ENCODE data around the gene SERPINB2.

The SERPINB2 gene, protein sequence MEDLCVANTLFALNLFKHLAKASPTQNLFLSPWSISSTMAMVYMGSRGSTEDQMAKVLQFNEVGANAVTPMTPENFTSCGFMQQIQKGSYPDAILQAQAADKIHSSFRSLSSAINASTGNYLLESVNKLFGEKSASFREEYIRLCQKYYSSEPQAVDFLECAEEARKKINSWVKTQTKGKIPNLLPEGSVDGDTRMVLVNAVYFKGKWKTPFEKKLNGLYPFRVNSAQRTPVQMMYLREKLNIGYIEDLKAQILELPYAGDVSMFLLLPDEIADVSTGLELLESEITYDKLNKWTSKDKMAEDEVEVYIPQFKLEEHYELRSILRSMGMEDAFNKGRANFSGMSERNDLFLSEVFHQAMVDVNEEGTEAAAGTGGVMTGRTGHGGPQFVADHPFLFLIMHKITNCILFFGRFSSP

DNA sequence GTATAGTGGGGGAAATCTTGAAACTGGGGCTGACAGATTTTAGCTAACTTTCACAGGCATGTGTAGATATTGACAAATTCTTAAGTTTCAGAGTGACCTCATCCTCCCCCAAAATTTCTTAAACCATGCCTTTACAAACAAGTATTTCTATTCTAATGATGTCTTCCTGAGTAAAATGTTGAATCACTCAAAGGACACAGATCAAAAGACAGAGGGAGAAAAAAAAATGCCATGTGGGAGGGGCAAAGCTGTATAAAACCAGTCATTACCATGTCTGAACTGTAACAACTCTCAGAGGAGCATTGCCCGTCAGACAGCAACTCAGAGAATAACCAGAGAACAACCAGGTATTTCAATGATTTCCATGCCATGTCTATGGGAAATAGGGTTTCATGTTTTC, at the start of gene SERPINB2:
Gene SERPINB2, plus strand, starts transcription at position 282 of the 400 bp plus-strand sequence. CDS start 3,740 bp downstream, outside the sequence.
- DNase-seq = no peak

DNA sequence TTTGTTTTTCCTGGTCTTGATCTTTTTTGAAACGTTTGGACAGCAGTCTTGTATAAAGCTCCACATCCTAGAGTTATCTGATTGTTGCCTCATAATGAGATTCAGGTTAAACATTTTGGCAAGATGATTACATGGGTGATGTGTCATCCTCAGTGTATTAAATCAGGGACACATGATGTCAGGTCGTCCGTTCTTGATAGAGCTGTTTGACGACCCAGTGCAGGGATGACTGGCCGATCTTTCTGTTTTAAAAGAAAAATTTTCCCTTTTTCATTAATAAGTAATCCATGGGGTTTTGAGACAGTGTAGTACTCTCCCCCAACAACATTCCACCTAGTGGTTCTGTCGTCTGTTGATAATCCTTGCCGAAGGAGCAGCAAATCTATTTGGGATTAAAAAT, 44.5 kb upstream of the SERPINB2 start:
- no peak for DNase-seq

DNA sequence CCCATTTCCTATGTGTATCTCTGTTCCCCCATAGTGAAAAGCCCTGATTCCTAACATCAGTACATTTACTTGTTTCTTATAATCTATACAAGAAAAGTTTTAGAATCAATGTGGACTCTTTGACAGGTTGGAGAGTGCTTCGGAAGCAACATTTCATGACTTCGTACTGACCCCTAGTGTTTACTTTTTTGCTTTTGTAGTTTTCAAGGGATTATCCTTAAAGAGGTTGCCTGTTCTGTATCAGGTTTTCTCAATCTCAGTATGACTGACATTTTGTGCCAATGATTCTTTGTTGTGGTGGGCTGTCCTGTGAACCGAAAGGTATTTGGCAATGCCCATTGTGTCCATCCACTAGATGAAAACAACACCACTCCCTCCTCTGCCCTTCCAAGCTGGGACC, 43.3 kb upstream of the SERPINB2 start:
- DNase-seq = no peak

DNA sequence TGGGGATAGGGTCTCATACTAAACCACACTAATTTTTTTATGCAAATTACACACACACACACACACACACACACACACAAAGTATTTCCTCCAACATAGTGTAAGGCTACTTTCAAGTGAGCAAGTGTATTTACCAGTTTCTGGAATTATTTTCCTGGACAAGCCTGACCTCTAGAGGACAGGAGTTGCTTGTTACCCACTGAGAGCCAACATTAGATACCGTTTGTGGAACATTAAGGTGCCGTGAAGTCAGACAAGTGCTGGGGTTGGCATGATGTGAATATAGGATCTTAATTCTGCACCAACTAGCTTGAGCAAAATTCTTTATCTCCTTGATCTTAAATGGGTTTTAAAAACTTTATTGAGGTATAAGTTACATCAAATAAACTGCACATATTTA, 39.3 kb upstream of the SERPINB2 start:
- no peak for DNase-seq

DNA sequence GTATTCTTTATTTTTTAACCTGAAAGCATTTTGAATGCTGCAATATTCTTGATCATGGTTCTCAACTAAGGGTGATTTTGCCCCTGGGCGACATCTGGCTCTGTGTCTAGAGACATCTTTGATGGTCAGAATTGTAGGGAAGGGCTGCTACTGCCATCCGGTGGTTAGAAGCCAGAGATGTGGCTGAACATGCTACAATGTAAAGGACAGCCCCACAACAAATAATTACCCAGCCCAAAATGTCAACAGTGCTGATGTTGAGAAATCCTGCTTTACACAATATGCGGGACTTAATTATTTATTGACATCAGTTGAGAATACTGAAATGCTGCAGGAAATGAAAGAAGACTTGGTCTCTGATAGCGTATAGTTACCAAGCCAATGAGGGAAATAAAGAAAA, 37.5 kb upstream of the SERPINB2 start:
- no peak for DNase-seq

DNA sequence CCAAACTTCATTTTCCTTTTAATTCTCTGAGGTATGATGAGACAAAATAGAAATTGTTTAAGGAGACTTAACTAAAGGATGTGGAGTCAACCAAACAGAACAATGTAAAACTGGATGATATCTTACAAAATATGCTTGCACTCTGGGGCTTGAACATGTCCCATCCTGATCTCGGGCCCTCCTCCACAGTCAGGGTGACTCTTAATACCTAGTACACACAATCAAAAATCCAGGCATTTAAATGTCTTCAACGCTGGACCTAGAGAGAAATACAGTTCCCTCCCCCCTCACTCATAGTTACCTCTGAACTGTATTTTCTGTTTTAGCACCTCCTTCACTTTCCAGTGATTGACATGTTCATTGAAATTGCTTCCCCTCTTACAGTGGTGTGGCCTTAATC, 36.9 kb upstream of the SERPINB2 start:
- DNase-seq = no peak

DNA sequence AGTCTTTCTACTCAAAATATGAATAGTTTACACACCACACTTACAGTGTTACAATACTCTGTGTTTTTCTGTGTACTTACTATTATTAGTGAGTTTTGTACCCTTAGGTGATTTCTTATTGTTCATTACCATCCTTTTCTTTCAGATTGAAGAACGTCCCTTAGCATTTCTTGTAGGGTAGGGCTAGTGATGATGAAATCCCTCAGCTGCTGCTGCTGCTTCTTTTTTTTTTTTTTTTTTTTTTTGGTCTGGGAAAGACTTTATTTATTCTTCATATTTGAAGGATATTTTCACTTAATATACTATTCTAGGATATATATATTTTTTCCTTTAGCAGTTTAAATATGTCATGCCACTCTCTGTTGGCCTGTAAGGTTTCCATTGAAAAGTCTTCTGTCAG, 29.0 kb upstream of the SERPINB2 start:
- no peak for DNase-seq

DNA sequence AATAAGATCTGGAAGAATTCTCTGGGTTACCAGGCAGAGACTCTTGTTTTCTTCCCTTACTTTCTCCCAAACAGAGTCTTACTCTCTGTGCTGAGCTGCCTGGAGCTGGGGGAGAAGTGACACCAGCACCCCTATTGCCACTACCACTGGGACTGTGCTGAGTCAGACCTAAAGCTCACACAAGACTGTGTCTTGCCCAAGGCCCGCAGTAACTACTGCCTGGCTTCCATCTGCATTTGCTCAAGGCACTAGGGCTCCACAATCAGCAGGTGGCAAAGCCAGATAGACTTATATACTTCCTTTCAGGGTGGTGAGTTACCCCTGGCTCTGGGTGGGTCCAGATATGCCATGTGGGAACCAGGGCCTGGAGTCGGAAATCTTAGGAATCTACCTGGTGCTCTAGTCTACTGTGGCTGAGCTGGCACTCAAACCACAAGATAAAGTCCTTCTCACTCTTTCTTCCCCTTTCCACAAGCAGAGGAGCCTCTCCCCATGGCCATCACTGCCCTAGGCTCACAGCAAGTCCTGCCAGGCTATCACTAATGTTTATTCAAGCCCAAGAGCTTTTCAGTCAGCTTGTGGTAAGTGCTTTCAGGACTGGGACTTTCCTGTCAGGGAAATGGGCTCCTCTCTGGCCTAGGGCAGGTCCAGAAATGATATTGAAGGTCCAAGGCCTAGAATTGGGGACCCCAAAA, 27.6 kb upstream of the SERPINB2 start:
- DNase-seq = no peak

DNA sequence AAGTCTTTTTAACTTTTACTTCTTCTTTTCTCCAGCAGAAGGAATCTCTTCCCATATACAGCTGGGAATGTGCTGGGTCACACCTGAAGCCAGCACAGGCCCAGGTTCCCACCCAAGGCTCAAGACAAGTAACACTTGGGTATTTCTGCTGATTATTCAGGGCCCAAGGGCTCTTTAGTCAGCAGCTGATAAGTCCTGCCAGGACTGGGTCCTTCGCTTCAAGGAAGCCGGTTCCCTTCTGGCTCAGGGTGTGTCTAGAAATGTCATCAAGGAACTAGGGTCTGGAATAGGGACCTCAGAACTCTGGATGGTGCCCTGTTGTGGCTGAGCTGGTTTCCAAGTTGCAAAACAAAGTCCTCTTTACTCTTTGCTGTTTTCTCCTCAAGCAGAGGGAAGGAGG, 27.0 kb upstream of the SERPINB2 start:
- DNase-seq = no peak

DNA sequence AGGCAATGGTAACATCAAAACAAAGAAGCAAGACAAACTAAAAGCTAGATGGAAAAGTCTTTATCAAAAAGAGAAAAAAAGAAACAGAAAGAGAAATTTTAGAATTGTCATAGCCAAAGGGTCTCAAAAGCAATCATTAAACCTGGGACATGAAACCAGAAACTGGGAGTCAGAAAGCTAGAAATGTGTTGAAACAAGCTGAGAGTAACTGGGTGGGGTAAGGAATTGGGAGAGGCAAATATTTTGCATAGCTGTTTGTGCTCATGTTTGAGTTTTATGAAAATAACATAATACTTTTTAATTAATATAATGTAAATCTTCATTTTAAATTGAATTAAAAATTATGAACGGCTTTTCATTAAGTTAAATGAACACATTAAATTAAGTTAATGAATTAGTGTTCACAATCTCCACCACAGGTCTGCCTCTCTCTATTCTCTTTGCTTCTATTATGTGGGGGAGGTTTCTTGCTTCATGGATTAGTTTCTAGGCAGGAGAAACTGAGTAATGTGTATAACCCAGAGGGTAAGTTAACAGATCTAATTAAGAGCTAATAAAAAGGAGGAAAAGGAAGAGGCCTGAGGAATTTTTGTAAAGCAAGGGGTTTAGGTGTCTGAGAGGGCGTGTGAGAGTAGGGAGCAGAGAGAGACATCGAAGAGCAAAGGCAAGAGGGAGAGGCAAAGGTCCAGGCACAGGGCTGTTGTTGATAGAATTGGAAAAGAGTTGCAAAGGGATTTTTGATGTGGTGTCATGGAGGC, 20.0 kb upstream of the SERPINB2 start:
- DNase-seq = no peak

DNA sequence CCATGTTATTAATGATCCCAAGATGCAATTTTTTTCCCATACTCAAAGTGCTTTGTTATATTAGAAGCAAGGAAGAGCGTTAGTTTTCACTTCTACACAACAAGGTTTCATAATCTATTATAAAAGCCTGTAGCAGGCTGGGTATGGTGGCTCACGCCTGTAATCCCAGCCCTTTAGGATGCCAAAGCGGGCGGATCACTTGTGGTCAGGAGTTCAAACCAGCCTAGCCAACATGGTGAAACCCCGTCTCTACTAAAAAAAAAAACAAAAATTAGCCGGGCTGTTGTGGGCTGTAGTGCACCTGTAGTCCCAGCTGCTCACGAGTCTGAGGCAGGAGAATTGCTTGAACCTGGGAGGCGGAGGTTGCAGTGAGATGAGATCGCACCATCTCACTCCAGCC, 19.0 kb upstream of the SERPINB2 start:
- no peak for DNase-seq

DNA sequence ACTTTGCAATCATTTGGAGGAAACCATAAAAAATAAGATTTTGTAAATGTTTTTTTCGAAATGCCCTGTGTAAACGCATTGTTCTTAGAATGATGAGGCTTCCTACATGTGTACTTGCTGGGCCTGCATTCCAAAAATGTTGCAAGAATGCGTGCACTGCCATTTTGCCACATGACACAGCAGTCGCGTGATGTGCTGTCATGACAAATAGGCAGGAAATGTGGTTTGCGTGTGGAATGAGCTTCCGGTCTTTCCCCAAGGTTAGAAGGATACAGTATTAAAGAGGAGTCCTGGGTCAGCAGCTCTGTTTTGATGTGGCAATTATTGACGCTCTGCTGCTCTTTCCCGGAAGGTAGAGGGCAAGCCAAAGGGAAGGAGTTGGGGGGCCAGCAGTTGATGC, 18.1 kb upstream of the SERPINB2 start:
- no peak for DNase-seq

DNA sequence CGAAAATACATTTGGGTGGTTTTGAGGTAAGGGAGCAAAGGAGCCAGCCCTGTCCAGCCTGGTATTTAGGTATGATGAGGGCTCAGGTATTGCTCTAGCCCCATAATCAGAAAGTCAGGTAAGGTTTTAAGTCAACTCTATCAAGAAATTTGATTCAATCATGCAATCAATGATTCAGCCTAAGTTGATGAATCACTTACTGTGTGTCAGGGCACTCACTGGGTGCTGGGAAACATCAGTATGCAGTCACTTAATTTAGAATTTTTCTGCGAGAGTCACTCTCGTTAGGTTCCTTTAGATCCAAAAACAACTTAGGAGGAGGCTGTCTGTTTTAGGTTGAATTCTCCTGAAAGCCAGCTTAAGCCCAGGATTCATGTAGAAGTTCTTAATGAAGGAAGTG, 17.7 kb upstream of the SERPINB2 start:
- no peak for DNase-seq

DNA sequence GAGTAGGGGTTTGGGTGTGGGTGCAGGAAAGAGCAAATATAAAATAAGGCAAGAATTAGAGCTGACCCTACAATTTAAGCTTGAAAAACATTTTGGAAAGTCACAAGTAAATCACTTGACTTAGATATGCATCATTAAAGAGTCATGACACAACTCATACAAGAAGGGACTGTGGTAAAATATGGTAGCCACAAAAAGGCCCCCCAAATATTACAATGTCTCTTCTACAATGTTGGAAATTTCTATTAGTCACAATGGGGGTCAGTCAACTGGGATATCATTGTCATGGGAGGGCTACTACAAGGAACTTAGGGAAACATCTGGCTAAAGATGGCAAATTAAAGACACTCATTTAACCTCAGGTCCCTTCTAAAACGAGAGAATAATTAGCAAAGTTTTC, 15.7 kb upstream of the SERPINB2 start:
- DNase-seq = no peak

DNA sequence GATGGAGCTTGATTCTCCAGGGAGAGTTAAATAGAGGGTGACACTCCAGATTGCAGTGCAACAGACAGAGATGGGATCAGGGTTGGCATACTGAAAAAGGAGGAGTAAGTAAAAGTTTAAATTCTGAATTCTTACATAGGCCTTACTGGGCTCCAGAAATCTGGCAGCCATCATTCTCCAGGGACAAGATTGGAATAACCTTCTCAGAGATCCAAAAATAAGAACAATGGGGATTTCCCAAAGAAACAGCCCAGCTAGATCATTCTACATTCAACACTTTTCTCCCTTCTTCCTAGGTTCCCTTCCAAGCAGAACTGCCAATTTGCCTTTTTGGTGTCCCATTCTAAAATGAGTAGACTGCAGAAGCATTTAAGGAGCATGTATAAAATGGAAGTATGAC, 14.9 kb upstream of the SERPINB2 start:
- no peak for DNase-seq

DNA sequence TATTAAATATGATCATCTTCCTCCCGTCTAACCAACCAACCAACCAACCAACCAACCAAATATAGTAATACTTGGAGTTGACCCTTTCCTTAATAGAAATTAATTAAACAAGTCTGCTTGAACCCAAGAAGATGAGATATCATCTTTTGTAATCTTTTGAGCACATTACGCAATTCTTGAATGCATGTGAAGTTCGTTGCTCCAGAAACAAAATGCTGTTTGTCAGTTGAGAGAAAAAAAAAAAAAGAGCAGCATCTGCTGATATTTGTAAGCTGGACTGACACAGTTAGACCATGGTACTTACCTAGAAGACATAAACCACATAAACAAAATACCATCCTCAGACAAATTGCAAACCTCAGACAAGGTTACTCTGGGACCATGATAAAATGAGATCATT, 9.2 kb upstream of the SERPINB2 start:
- no peak for DNase-seq

DNA sequence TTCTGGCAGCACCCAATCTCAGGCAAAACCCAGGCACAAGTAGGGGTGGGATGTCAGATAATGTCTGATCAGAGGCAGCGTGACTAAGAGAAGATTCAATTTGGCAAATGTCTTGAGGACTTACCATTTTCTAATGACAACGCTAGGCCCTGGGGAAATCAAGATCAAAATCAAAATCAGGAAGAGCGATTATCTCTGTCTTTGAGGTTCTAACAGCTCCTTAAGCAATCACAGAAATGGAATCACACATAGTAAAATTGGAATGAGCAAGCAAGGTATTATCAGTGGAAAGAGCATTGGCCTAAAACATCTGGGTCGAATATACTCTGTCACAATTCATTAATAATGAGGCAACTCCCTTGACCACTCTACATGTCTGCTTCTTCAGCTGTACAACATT, 8.6 kb upstream of the SERPINB2 start:
- no peak for DNase-seq

DNA sequence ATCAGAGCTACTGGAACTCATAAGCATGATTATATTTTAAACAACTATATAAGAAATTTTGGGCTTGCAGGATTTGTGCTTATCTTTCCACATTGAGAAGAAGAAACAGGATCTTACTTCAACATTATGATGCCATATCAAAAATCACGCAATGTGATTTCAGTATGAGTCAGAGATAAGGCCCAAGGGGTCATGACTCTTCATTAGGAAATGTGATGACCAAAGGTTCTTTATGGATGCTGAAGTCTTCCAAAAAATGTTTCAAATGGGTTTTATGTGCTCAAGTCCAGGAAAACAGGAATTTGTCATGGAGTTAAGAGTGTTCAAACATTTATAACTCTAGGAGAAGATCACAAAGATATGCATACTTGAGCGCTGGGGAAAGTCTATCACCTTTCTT, 7.8 kb upstream of the SERPINB2 start:
- DNase-seq = no peak

DNA sequence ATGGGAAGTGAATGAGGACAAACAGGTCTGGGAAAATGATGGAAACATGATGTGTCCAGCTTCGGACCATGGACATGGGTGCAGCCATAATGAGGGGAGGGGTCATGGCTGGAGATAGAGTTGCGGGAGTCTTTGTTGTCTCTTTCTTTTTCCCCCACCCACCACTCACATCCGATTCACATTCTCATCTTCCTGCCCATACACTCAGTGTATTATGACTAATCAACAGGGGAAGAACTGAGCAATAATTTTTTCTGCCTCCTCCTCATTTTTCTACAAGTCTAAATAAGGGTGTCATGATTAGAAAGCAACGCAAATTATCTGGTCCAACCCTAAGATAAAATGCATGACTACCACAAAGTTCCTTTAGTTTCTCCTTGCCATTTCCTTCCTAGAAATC, 5.7 kb upstream of the SERPINB2 start:
- DNase-seq = no peak

DNA sequence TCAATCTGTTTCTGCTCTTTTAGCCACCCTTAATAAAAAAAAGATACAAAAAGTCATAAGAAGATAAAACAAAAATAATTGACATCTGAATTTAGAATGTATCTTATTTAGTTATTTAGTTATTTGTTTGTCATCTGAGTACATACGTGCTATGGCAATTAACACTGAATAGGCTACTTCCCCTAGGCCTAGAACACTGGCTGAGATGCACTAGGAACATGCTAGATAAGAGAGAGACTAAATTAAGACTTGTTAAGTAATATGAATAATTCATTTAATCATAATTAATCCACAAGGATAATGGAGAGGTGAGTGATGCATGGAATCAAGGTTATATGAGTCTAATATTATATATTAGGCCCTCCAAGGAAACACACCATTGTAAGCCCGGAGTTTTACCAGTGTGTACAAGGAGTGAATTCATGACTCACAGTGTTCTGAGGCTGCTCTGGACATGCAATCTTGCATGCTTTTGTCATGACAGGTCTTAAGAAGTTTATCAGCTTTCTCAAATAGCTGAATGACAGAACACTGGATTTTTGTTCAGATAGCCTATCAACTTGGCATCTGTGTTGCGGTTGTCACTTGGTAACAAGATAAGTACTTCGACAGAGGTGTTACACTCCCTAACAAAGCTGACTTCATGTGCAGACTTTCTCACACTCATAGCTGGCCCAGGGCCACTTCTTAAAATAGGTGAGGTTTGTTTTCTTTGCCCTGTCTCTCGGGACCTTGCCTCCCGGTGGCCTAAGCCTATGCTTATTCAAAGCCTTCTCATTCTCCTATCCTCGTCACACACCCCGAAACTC, 5.0 kb upstream of the SERPINB2 start:
- DNase-seq = no peak

DNA sequence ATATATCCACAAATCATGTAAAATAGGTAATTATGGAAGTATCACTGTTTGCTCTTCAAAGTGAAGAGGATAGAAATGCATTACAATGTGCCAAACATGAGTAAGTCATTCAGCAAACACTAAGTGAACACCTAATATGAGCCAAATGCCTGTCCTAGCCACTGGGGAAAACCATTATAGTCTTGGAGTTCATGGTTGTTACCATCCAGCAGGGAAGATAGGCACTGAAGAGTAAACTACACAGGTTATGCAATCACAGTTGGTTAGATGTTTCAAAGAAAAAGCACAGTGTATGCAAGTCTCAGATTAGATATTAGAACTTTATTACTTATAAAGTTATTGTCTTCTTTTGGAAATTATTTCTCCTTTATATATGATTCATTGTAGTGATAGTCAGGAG, 3.9 kb upstream of the SERPINB2 start:
- no peak for DNase-seq

DNA sequence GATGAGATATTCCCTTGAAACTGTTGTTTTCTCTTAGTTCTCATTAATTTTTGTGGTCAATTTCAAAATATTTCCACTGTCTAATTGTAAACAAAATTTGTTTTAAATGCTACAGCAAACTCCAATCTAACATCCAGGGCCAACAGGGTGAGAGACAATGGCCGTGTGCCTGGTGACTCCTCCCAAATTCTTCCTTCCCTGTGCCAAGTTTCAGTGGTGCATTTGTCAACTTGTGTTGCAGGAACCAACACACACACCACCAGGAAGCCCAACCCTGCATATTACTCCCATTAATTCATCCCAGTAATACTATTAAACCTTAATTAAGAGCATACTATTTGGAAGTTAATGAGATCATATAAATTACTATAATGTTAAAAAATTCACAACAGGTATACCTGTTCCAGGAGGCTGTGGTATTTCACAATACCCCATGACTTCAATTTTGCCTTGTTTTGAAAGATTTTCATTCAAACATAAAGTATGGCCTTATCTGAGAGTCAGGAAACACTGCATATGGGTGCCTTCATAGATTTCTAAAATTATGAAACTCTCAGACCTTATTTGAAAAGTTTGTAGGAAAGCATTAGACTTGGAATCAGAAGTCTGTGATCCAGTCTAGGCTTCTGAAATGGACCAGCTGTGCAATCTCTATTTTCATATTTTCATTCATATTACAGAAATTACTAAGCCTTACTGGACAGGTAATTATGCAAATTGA, 1.1 kb downstream of the SERPINB2 start:
- DNase-seq = no peak
